CD4-positive, alpha-beta T cell (primary cell): ENCODE results near the gene C4orf50. TPM values are rescaled to one million over a fixed set of nuclear protein-coding genes. Genes with fewer than 3 reads are reported as not detected.

Experiments
- ATAC-seq: fragments of 200-7000 bp; cut with Tn5 transposase; one replicate; pipeline ENCODE4 v1.10.0; 2022; ENCODE audit warnings: mild to moderate bottlenecking; ENCODE audit not compliant: poor library complexity
- CTCF ChIA-PET: fragments of 350-600 bp; sonication (Branson Sonifier 250); formaldehyde crosslinking; loops from one replicate; lab custom pipeline; 2021; ENCODE audit warnings: antibody characterized with exemption, inconsistent platforms; lab: Charles Lee
- POLR2A ChIA-PET: fragments of 350-600 bp; sonication (Branson Sonifier 250); formaldehyde crosslinking; loops from one replicate; lab custom pipeline; 2021; ENCODE audit warnings: antibody characterized with exemption, inconsistent platforms; lab: Charles Lee
- DNase-seq, 14 experiments: peaks; one replicate each; pipeline ENCODE4 v3.0.0-alpha.2; 2013 to 2020; ENCODE audit warnings: mixed read lengths in 2 of 14
- H3K27ac ChIP-seq, 2 donors: one replicate each; pipeline versions ENCODE4 v1.5.1 to v1.7.0; 2013; ENCODE audit warnings: low read length in 2 of 2, low read depth in 1 of 2, mild to moderate bottlenecking in 1 of 2
- H3K27me3 ChIP-seq, 2 experiments: 1 replicate in 1 of 2; 2 replicates in 1 of 2; pipeline versions ENCODE4 v1.6.1 to v1.7.0; 2013; ENCODE audit warnings: low read length in 2 of 2, control low read depth in 1 of 2, mild to moderate bottlenecking in 1 of 2, moderate library complexity in 1 of 2; ENCODE audit not compliant: insufficient read depth in 2 of 2, control insufficient read depth in 1 of 2
- H3K36me3 ChIP-seq: one replicate; pipeline ENCODE4 v1.6.1; 2013; ENCODE audit warnings: low read length, control low read depth; ENCODE audit not compliant: insufficient read depth
- H3K4me1 ChIP-seq: one replicate; pipeline ENCODE4 v1.6.1; 2013; ENCODE audit warnings: low read length, control low read depth; ENCODE audit not compliant: insufficient read depth
- H3K4me3 ChIP-seq: one replicate; pipeline ENCODE4 v1.5.1; 2013; ENCODE audit warnings: mild to moderate bottlenecking, low read length, moderate library complexity
- H3K9me3 ChIP-seq, 2 experiments: 1 replicate in 1 of 2; 2 replicates in 1 of 2; pipeline versions ENCODE4 v1.6.1 to v1.7.0; 2013; ENCODE audit warnings: low read length in 2 of 2, mild to moderate bottlenecking in 2 of 2, control low read depth in 1 of 2, moderate library complexity in 1 of 2; ENCODE audit not compliant: control insufficient read depth in 1 of 2, insufficient read depth in 1 of 2
- H3K27ac Mint-ChIP-seq: one replicate; pipeline ENCODE4 v1.8.0; 2020; ENCODE audit warnings: mixed read lengths
- H3K27me3 Mint-ChIP-seq: one replicate; pipeline ENCODE4 v1.8.0; 2021; ENCODE audit warnings: mixed read lengths
- H3K36me3 Mint-ChIP-seq: one replicate; pipeline ENCODE4 v1.8.0; 2021; ENCODE audit warnings: low read depth, mixed read lengths
- H3K4me1 Mint-ChIP-seq: one replicate; pipeline ENCODE4 v1.8.0; 2021; ENCODE audit warnings: low read depth, mixed read lengths
- H3K4me3 Mint-ChIP-seq: one replicate; pipeline ENCODE4 v1.8.0; 2020; ENCODE audit warnings: mild to moderate bottlenecking, mixed read lengths
- H3K9me3 Mint-ChIP-seq: one replicate; pipeline ENCODE4 v1.8.0; 2020; ENCODE audit warnings: mixed read lengths
- intact Hi-C, 2 experiments: fragments of 100-400 bp; cut with DNase I in 1 of 2; cut with micrococcal nuclease in 1 of 2; formaldehyde crosslinking; loops; one replicate each; pipeline versions ENCODE4 v1.15.1 to v1.9.0; 2023 to 2025; cut with DNase I, micrococcal nuclease
- total RNA-seq, 174 experiments: library from RNA in 2 of 174; stranded (reverse) in 2 of 174; gene quantifications; one replicate each; pipeline ENCODE4 v1.2.3 and lab custom pipeline; 2021 to 2026
- TF ChIP-seq, protein P1 (sequence below): fragments of 200-600 bp; IDR thresholded peaks from one replicate; pipeline ENCODE4 v1.8.0; 2022; ENCODE audit warnings: antibody characterized with exemption, mild to moderate bottlenecking

The C4orf50 gene
- total RNA-seq, 2 experiments from 2014 or later = 0.16 to 0.20 TPM

GRCh38 chr4:5885733-5886132 lies 132.5 kb downstream of the C4orf50 start:
- CTCF ChIA-PET = no interaction called here
- Mint-ChIP-seq H3K4me1 (no peaks in the 10 kb centered on the region), H3K9me3 (peaks cover 2% of the 10 kb centered on the region), H3K4me3 (no peak overlapping the region), H3K27me3 (peaks cover 76% of the 10 kb centered on the region), H3K27ac (no peak overlapping the region), H3K36me3 (no peaks in the 10 kb centered on the region)
- no peaks in the 10 kb centered on the region for H3K36me3 ChIP-seq
- ATAC-seq (no peak), DNase-seq (no peak)
- intact Hi-C loops = no loop called here
- POLR2A ChIA-PET = no interaction called here
- H3K4me1 ChIP-seq = peaks cover 5% of the 10 kb centered on the region
- TF ChIP-seq, protein P1, sequence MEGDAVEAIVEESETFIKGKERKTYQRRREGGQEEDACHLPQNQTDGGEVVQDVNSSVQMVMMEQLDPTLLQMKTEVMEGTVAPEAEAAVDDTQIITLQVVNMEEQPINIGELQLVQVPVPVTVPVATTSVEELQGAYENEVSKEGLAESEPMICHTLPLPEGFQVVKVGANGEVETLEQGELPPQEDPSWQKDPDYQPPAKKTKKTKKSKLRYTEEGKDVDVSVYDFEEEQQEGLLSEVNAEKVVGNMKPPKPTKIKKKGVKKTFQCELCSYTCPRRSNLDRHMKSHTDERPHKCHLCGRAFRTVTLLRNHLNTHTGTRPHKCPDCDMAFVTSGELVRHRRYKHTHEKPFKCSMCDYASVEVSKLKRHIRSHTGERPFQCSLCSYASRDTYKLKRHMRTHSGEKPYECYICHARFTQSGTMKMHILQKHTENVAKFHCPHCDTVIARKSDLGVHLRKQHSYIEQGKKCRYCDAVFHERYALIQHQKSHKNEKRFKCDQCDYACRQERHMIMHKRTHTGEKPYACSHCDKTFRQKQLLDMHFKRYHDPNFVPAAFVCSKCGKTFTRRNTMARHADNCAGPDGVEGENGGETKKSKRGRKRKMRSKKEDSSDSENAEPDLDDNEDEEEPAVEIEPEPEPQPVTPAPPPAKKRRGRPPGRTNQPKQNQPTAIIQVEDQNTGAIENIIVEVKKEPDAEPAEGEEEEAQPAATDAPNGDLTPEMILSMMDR = no peak
- H3K27ac ChIP-seq = no peak overlapping the region
- H3K9me3 ChIP-seq = peaks cover 0 to 30% of the 10 kb centered on the region in 2 experiments
- no peak overlapping the region for H3K4me3 ChIP-seq
- H3K27me3 ChIP-seq = peaks cover 30 to 37% of the 10 kb centered on the region in 2 experiments

- peaks cover 5% of the 10 kb centered on the region for H3K4me1 ChIP-seq
- TF ChIP-seq, protein P1 = no peak
- Mint-ChIP-seq H3K4me1 (no peaks in the 10 kb centered on the region), H3K36me3 (no peaks in the 10 kb centered on the region), H3K27me3 (peaks cover 73% of the 10 kb centered on the region), H3K4me3 (no peak overlapping the region), H3K27ac (no peak overlapping the region), H3K9me3 (peaks cover 2% of the 10 kb centered on the region)
- intact Hi-C loops = no loop called here
- ChIA-PET CTCF (no interaction called here), POLR2A (no interaction called here)
- H3K36me3 ChIP-seq = no peaks in the 10 kb centered on the region
- H3K4me3 ChIP-seq = no peak overlapping the region
- H3K27me3 ChIP-seq = peaks cover 21 to 28% of the 10 kb centered on the region in 2 experiments
- DNase-seq (no peak), ATAC-seq (no peak)
- peaks cover 0 to 21% of the 10 kb centered on the region in 2 experiments for H3K9me3 ChIP-seq
- H3K27ac ChIP-seq = no peak overlapping the region
These were observed 133.4 kb downstream of the C4orf50 start for GRCh38 chr4:5884796-5885195.

DNA sequence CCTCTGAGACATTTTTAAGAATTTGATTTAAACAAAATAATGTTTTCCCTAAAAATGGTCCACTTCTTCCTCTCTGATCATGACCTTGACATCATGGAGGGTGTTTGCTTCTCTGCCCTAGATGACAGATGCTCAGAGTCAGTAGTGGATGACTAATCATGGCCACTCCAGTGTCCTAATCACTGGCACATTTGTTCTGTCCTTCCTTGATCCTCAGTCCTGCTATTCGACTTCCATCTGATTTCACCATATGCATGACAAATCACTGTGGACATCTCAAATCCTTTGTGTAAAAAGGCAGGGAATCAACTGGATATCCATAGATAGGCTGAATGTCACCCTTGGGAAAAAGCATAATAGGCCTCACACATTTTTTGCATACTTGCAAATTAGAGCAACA lies 134.3 kb downstream of the C4orf50 start:
- intact Hi-C loops = no loop called here
- H3K4me3 Mint-ChIP-seq = no peak overlapping the region
- Histone ChIP-seq H3K36me3 (no peaks in the 10 kb centered on the region), H3K9me3 (peaks cover 0 to 19% of the 10 kb centered on the region in 2 experiments), H3K4me3 (no peak overlapping the region), H3K27me3 (peaks cover 12 to 19% of the 10 kb centered on the region in 2 experiments), H3K4me1 (peaks cover 5% of the 10 kb centered on the region), H3K27ac (no peak overlapping the region)
- ChIA-PET POLR2A (no interaction called here), CTCF (no interaction called here)
- no peak for DNase-seq
- no peaks in the 10 kb centered on the region for H3K36me3 Mint-ChIP-seq
- H3K27me3 Mint-ChIP-seq = peaks cover 70% of the 10 kb centered on the region
- TF ChIP-seq, protein P1 = no peak
- no peak for ATAC-seq
- H3K27ac Mint-ChIP-seq = no peak overlapping the region
- H3K4me1 Mint-ChIP-seq = no peaks in the 10 kb centered on the region
- H3K9me3 Mint-ChIP-seq = peaks cover 2% of the 10 kb centered on the region
